ENCODE measurements around the gene FLYWCH1. TPM values are rescaled to one million over a fixed set of nuclear protein-coding genes. Genes with fewer than 3 reads are reported as not detected.

The FLYWCH1 gene
- total and polyA plus RNA-seq, 9 of the 15 experiments (the other 6 are each of a cell fraction or from before 2014, with no cell fraction given): 0.18 to 33.6 (median 11.3) TPM

- Histone ChIP-seq H3K9ac (ENCODE audit: insufficient read depth in 1 of 2, low read depth in 2 of 2, low read length in 2 of 2) (no peak overlapping the region), H3K9me3 (replicated peaks; ENCODE audit: control insufficient read depth, insufficient read depth, low read depth, low read length) (no peaks in the 10 kb centered on the region), H3K79me2 (ENCODE audit: control insufficient read depth, insufficient read depth, low read length) (no peaks in the 10 kb centered on the region), H3K4me3 (no peak overlapping the region), H3K4me2 (ENCODE audit: insufficient read depth, low read length) (no peak overlapping the region), H3K27ac (ENCODE audit: extremely low read depth, low read depth, low read length) (no peak overlapping the region), H3K36me3 (ENCODE audit: control insufficient read depth, insufficient read depth, low read length) (peaks cover 43% of the 10 kb centered on the region; the same call in 2 of the 3 replicates), H3K9me1 (ENCODE audit: control insufficient read depth, insufficient read depth, low read length) (no peaks in the 10 kb centered on the region), H4K20me1 (replicated peaks; ENCODE audit: control insufficient read depth, insufficient read depth, low read length) (no peaks in the 10 kb centered on the region), H3K27me3 (ENCODE audit: control insufficient read depth in 2 of 2, insufficient read depth in 2 of 2, low read length in 2 of 2) (no peaks in the 10 kb centered on the region), H3K4me1 (replicated peaks in 1 of 2; ENCODE audit: control insufficient read depth in 2 of 2, insufficient read depth in 2 of 2, low read length in 2 of 2) (peaks cover 0 to under 1% of the 10 kb centered on the region in 2 experiments; a peak in 2 of 5 replicates), H2AFZ (ENCODE audit: low read depth, low read length) (no peak overlapping the region)
- no peak for FAIRE-seq
- ChIA-PET POLR2A (interaction anchor here (0.6 kb wide), 1 partner anchor 14 kb away, joined by 3 read pairs; no protein-coding TSS in a partner anchor), CTCF (ENCODE audit: low intra/inter-chr PET ratio) (no interaction called here)
- intact Hi-C loops (cut with micrococcal nuclease) (no loop called here), in situ Hi-C loops (cut with MboI) (no loop called here)
- no TSS peak for BruUV-seq (replicated peaks)
- ATAC-seq: no peak
- DNase-seq (ENCODE audit: extremely low read depth in 1 of 4, low spot score in 3 of 4): no peak
- WGBS (ENCODE audit: insufficient coverage, low coverage, missing lambda C conversion rate): 87% methylated on average over 4 of the region's 4 CpGs
- TF ChIP-seq NFE2 (IDR thresholded peaks at IDR 0.05; ENCODE audit: low read depth) (no peak), GABPB2 (CRISPR knock-in tag; conservative IDR thresholded peaks at IDR 0.05) (no peak), MTF1 (CRISPR knock-in tag; IDR thresholded peaks at IDR 0.05; ENCODE audit: borderline replicate concordance) (no peak), ZNF23 (CRISPR knock-in tag; IDR thresholded peaks at IDR 0.05) (no peak), HMG20B (CRISPR knock-in tag; IDR thresholded peaks at IDR 0.05) (no peak), PRPF4 (IDR thresholded peaks at IDR 0.05; ENCODE audit: insufficient read depth, low read depth, low read length, poor library complexity, severe bottlenecking) (no peak), ZNF12 (CRISPR knock-in tag; IDR thresholded peaks at IDR 0.05) (no peak), ZNF431 (CRISPR knock-in tag; IDR thresholded peaks at IDR 0.05) (no peak), MTA3 (IDR thresholded peaks at IDR 0.05; ENCODE audit: borderline replicate concordance) (no peak), MCM5 (IDR thresholded peaks at IDR 0.05; ENCODE audit: low read depth) (no peak)
Observed at GRCh38 chr16:2942045-2942444, 30.3 kb downstream of the FLYWCH1 start.

All from K562 (cell line).